Brain pericyte (primary cell): ENCODE data around the gene KDM3A.

Experiments
- DNase-seq: peaks from one replicate; pipeline ENCODE4 v3.0.0-alpha.2; 2012; ENCODE audit warnings: low read depth, low spot score

KDM3A gene

GRCh38 chr2:86440631-86441391 is at the start of gene KDM3A:
Gene KDM3A, plus strand, starts transcription at chr2:86441371. Its CDS starts 677 bp downstream, at chr2:86442048.
- peak; percentile 99 for DNase-seq

- no peak for DNase-seq
These were observed 48.2 kb upstream of the KDM3A start for GRCh38 chr2:86392873-86393518.

GRCh38 chr2:86393521-86394491 is 47.4 kb upstream of the KDM3A start:
- DNase-seq: no peak

GRCh38 chr2:86396291-86396785 is 44.8 kb upstream of the KDM3A start:
- DNase-seq: no peak

- no peak for DNase-seq
These were observed 43.2 kb upstream of the KDM3A start for GRCh38 chr2:86397986-86398385.

- DNase-seq: no peak
These were observed 42.4 kb upstream of the KDM3A start for GRCh38 chr2:86398500-86399474.

- DNase-seq: no peak
These were observed 40.9 kb upstream of the KDM3A start for GRCh38 chr2:86400321-86400720.

GRCh38 chr2:86410581-86410980 is 30.6 kb upstream of the KDM3A start:
- no peak for DNase-seq

- DNase-seq: no peak
These were observed 29.8 kb upstream of the KDM3A start for GRCh38 chr2:86411396-86411795.

- no peak for DNase-seq
These were observed 29.2 kb upstream of the KDM3A start for GRCh38 chr2:86412007-86412406.

- DNase-seq: no peak
These were observed 27.7 kb upstream of the KDM3A start for GRCh38 chr2:86413296-86414094.

- DNase-seq: no peak
These were observed 26.2 kb upstream of the KDM3A start for GRCh38 chr2:86414996-86415395.

GRCh38 chr2:86416146-86416545 is 25.0 kb upstream of the KDM3A start:
- no peak for DNase-seq

GRCh38 chr2:86417961-86418360 is 23.2 kb upstream of the KDM3A start:
- DNase-seq: no peak

GRCh38 chr2:86420913-86421312 is 20.3 kb upstream of the KDM3A start:
- no peak for DNase-seq

- no peak for DNase-seq
These were observed 14.9 kb upstream of the KDM3A start for GRCh38 chr2:86426271-86426670.

GRCh38 chr2:86429335-86429734 is 11.8 kb upstream of the KDM3A start:
- DNase-seq: no peak

- no peak for DNase-seq
These were observed 10.8 kb upstream of the KDM3A start for GRCh38 chr2:86430368-86430767.

GRCh38 chr2:86433137-86433536 is 8.0 kb upstream of the KDM3A start:
- DNase-seq: no peak

- no peak for DNase-seq
These were observed 6.9 kb upstream of the KDM3A start for GRCh38 chr2:86434290-86434689.
